ENCODE measurements around the gene PTPN1.

The PTPN1 gene

GRCh38 chr20:50514750-50515149 is 4.6 kb downstream of the PTPN1 start:
- no peak for DNase-seq

DNA sequence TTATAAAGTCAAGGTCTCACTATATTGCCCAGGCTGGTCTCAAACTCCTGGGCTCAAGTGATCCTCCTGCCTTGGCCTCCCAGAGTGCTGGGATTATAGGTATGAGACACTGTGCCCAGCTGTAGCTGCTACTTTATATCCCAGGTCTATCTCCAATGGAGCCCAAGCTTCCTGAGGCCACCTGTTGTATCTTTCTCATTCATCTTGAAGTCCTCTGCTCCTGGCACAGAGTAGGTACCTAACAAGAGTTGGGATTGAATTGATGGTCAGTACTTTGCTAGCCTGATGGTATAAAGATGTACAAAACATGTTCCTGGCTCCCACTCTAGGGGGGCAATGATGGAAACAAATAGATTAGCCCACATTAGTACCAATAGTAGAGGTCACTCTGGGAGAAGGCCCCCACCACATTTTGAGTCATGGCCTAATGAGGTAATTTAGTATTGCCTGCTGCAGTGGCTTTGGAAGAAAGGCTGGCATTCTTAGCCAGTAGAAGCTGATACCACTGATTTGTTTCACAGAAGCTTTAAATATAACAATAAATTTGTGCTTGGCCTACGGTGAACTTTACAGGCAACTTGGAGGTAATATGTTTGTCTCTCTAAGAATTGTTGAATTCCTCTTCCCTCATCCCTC is 5.4 kb downstream of the PTPN1 start:
- no peak for DNase-seq

- DNase-seq = no peak
Observed at GRCh38 chr20:50516180-50516934, 6.2 kb downstream of the PTPN1 start.

DNA sequence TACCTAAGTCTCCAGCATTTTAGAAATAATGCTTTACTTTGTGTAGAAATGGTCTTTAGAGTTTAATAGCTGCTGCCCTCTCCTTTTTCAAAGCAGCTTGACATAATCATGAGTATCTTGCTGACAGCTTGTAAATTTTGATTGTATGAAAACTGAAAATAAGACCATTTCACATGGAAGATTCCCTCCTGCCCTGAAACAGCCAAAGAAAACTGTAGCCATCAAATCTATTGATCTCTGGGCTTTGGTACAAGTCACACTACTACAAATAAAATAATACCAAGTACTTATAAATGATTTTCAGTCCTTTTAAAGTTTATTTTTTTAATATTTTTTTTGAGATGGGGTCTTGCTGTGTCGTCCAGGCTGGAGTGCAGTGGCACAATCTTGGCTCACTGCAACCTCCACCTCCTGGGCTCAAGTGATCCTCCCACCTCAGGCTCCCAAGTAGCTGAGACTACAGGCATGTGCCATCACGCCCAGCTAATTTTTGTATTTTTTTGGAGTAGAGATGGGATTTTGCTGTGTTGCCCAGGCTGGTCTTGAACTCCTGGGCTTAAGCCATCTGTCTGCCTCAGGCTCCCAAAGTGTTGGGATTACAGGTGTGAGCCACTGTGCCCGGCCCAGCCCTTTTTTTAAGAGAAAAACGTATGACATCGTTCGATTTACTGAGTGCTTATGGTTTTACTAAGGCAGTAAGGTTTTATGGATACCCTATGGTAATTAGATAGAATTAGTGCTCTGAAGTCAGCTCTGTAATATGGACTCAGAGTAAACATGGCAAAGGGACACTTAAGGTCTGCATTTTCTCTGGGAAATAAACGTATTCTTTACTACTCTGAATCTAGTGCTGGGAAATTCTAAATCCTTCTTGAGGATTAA is 7.0 kb downstream of the PTPN1 start:
- DNase-seq = no peak

DNA sequence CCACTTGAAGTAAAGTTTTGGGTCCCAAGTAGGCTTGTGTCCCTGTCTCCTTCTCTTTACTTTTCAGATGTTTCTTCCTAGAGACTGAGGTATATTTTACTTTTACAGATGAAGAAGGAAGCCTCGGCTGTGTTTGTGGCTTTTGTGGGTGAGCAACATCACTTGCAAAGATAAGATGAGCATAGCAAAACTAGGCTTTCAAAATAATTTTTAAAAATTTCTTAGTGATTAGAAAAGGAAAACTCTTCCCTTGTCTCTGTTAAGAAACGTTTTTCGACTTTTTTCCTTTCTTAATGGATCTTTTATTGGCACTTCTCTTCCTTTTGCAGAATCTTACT is 7.6 kb downstream of the PTPN1 start:
- DNase-seq = no peak

DNA sequence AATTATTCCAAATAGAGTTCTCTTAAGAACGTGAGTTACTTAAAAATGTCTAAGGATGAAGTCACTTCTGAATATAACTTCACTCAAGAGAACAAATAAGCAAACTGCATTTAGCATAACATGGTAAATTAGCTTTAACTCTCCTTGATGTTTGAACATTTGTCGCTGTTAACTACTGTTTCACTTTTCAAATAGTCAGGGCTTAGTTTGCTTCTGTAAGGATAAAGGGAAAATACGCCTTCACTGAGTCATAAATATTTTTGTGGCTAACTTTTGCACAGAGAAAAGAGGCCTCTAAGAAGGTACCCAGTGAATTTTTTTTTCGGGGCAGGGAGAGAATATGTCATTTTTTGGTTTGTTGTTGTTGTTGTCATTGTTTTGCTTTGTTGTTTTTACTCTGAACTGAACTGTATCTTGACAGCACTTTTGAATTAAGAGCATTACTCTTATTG is 8.1 kb downstream of the PTPN1 start:
- no peak for DNase-seq

- DNase-seq = no peak
Observed at GRCh38 chr20:50519036-50519762, 9.0 kb downstream of the PTPN1 start.

DNA sequence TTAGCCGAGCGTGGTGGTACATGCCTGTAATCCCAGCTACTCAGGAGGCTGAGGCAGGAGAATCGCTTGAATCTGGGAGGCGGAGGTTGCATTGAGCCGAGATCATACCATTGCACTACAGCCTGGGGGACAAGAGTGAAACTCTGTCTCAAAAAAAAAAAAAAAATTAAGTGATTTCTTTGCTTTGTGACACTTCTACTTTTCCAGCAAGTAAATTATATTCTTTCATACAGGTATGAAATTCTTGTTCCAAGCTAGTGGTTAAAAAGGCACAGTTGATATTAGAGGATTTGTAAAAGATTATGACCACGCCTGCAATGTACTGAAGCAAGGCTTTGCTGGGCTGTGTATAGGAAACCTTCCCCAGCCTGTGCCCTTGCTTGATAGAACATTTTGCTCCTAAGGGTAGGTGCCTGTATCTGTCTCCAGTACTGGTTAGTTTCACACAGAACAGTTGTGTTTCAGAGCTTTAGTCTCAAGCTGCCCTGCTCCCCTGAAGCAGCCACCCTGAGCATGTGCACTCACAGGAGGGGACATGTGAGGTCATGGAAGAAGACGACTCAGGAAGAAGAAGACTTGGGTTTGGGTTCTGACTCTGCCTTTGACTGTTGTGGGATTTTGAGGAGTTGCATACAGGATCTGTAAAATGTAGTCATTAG is 10.2 kb downstream of the PTPN1 start:
- DNase-seq = no peak

DNA sequence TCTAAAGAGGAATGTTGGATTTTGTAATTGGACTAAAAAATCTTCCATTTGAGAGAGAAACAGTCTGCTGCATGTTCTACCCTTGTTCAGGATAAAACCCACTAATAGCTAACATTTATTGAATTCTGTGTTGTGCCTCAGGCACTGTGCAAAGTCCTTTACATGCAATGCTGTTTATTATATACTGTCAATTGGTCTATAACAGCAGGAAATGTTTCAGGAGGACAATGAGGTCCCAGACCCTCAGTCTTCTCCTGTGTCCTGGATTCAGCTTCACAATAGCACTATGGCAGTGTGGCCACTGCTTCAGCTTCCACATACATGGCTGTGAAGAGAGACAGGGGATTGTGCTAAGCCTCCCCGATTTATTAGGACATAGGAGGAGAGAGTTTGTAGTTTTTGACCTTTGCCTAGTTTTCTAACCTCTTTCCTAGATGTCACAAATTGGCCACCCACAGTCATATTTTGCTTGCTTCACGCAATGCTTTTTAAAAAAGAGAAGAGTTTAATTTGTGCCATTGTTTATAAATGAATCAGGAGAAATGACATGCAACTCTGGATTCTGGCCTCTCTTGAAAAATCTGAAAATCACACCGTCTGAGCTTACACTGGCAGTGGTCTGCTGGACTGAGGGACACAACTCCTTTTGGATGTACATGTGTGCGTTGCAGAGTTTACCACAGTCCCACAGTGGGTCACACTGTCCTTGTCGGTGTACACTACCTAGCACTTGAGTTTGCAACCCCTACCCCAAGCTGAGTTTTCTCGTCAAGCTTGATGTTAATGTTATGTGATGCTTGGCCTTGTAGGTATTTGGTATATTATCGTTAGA is 11.3 kb downstream of the PTPN1 start:
- DNase-seq = no peak

GRCh38 chr20:50522053-50522674 is 12.0 kb downstream of the PTPN1 start:
- DNase-seq = no peak

GRCh38 chr20:50523552-50524167 is 13.5 kb downstream of the PTPN1 start:
- DNase-seq = no peak

GRCh38 chr20:50525681-50526080 is 15.5 kb downstream of the PTPN1 start:
- DNase-seq = no peak

DNA sequence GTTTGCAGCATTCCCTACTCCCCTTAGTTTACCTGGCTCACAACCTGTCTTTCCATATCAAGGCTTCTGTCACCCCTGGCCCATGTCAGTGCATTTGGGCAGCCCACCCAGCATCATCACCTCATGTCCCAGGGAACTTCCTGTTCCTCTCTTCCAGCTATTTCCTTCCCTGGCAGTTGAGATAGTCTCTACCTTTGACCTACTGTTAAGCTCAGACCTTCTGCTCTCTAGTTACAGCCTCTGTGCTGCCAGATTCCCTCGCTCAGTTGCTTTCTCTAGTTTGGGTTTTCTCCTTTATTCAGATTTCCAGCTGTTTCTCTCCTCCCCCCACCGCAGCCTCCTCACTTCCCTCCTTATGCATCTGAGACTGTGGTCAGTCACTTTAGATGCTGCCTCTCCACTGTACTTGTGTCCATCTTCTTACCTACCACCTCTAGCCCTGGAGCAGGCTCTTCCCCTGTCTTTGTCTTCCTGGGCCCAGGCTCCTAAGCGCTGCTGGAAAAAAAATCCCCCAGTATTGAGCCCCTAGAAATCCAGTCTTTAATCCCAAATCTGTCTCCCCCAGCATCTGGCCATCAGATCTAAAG is 16.3 kb downstream of the PTPN1 start:
- no peak for DNase-seq

DNA sequence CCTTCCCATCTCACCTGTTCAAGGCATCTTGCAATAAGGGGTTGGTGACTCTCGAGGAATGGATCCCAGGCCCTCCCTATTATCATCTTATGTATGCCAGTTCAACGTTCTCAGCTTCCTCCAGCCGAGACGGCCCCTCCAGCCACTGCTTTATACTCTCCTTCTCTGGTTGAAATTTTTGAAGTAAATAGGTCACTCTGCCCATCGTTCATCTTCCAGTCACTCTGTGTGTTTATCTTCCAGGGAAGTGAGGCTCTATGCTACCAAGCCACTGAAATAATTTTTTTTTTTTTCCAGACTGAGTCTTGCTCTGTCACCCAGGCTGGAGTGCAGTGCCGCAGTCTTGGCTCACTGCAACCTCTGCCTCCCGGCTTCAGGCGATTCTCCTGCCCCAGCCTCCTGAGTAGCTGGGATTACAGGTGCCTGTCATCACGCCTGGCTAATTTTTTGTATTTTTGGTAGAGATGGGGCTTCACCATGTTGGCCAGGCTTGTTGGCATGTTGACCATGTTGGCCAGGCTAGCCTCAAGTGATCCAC is 17.0 kb downstream of the PTPN1 start:
- no peak for DNase-seq

DNA sequence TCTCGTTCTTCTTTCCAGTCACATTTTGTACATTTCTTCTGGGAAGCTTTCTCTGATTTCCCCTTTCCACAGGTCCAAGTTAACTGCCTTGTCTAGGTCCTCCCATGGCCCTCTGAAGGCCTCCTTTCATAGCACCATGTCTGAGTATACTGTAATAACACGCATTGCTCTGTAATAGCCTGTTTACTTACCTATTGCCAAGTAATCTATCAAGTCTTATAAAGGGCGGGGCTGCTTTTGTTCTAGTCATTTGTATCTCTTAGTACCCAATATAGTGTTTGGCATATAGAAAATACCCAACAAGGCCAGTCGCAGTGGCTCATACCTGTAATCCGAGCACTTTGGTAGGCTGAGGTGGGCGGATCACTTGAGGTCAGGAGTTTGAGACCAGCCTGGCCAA is 17.9 kb downstream of the PTPN1 start:
- DNase-seq = no peak

- DNase-seq = no peak
Observed at GRCh38 chr20:50528804-50529351, 18.7 kb downstream of the PTPN1 start.

DNA sequence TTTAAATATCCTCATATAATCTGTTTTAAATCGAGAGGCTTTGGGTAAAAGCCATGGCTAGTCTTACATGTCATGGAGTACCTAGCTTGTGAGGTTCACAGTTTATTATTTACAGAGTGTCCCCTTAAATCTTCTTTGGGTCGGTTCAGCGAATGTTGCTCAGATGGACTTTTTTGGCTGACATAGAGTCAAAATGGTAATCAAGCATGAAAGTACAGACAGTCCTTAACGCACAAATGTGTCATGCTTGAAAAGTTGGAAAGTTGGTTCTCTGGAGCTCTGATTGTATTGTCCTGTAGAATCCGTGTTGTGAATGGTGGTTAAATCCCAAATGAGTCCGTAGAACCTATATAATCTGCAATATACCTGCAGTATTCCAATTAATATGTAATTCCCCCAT is 22.0 kb downstream of the PTPN1 start:
- DNase-seq = no peak

DNA sequence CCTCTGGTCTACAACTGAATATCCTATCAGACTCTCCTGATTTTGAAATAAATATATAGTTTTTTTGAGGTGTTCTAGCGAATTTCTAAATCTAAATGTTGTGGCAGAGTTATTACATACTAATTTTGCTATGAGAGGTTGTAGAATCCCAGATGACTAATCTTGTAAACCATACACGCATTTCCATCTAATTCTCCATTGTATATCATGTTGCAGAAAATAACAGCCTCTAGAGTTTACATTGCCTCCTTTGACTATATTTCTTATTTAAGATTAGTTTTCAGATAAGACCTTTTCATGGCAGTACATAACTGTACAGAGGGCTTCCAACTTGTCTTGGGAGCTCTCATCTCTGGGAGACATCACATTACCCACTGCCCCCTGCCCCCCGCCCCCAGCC is 22.9 kb downstream of the PTPN1 start:
- DNase-seq = no peak

DNA sequence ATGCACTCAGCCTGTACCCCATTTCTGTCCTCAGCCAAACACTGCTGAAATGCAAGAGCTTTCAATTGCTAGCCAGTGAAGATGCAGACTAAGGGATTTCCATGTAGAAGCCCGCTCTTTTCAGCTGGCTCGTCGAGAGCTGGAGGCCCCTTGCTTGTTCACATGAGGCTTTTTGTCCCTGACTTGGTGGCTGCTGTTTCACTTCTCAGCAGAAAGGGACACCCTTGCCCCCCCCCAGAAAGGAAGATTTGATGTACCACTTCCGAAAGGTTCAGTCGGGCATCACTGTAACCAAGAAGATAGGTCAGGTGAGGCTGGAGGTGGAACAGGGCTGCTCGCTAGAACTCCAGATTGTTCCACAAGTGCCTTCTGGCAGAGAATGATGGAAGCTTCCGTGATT is 23.3 kb downstream of the PTPN1 start:
- no peak for DNase-seq

- DNase-seq = no peak
Observed at GRCh38 chr20:50534567-50534966, 24.4 kb downstream of the PTPN1 start.

Data from NCI-H1105 treated with DMSO at 0.1 percent for 48 hours (cell line).